IMR-90 (cell line): ENCODE data around the gene FGGY. TPM values are rescaled to one million over a fixed set of nuclear protein-coding genes. Genes with fewer than 3 reads are reported as not detected.
A peak's percentile ranks its signal among the peaks of the same experiment; 100 is the strongest.

Source experiments
- ATAC-seq: fragments of 200-7000 bp; cut with Tn5 transposase; 2 replicates; pipeline ENCODE4 v1.9.1; 2020; ENCODE audit warnings: low read depth, mild to moderate bottlenecking, moderate library complexity
- BruUV-seq: library from RNA; stranded (reverse); fragments of 400-500 nt; replicated peaks from 2 replicates; lab custom pipeline; 2021; lab: Mats Ljungman, UMichigan
- CTCF ChIA-PET: fragments of 300-600 bp; formaldehyde crosslinking; extraction: SDS; loops from one replicate; lab custom pipeline; 2021; ENCODE audit warnings: antibody characterized with exemption; lab: Yijun Ruan, JAX
- POLR2A ChIA-PET: fragments of 300-600 bp; sonication (Branson Sonifier 250); formaldehyde crosslinking; loops from one replicate; lab custom pipeline; 2022; ENCODE audit warnings: antibody characterized with exemption; ENCODE audit not compliant: unreplicated experiment; lab: Charles Lee
- DNase-seq: peaks from one replicate; pipeline ENCODE4 v3.0.0; 2013
- H2AFZ ChIP-seq: replicated peaks from 2 replicates; pipeline ENCODE3; 2013; ENCODE audit warnings: low read length, mild to moderate bottlenecking; ENCODE audit not compliant: poor library complexity
- H2AK5ac ChIP-seq: 2 replicates; pipeline ENCODE4 v1.6.1; 2013; ENCODE audit warnings: low read depth, low read length, inconsistent platforms
- H2AK9ac ChIP-seq: replicated peaks from 2 replicates; pipeline ENCODE3; 2013; ENCODE audit warnings: mild to moderate bottlenecking, low read depth, low read length, moderate library complexity; ENCODE audit not compliant: poor library complexity
- H2BK120ac ChIP-seq: 2 replicates; pipeline ENCODE4 v1.6.1; 2013; ENCODE audit warnings: low read depth, low read length, inconsistent platforms
- H2BK15ac ChIP-seq: 3 replicates; pipeline ENCODE4 v1.6.1; 2013; ENCODE audit warnings: low read depth, low read length, inconsistent platforms
- H2BK20ac ChIP-seq: 2 replicates; pipeline ENCODE4 v1.6.1; 2013; ENCODE audit warnings: low read depth, mild to moderate bottlenecking, inconsistent platforms, low read length, moderate library complexity
- H2BK5ac ChIP-seq: 2 replicates; pipeline ENCODE4 v1.6.1; 2013; ENCODE audit warnings: mild to moderate bottlenecking, low read depth, low read length, inconsistent platforms; ENCODE audit not compliant: poor library complexity, severe bottlenecking
- H3K14ac ChIP-seq: replicated peaks from 2 replicates; pipeline ENCODE4 v1.6.1; 2013; ENCODE audit warnings: low read depth, low read length, inconsistent platforms
- H3K18ac ChIP-seq: 2 replicates; pipeline ENCODE4 v1.6.1; 2013; ENCODE audit warnings: low read depth, low read length, control low read depth
- H3K23ac ChIP-seq: 2 replicates; pipeline ENCODE4 v1.6.1; 2013; ENCODE audit warnings: low read depth, low read length, inconsistent platforms
- H3K27ac ChIP-seq: 2 replicates; pipeline ENCODE4 v1.5.1; 2013; ENCODE audit warnings: mild to moderate bottlenecking, control low read depth, low read length; ENCODE audit not compliant: insufficient read depth
- H3K27me3 ChIP-seq: 2 replicates; pipeline ENCODE4 v1.6.1; 2013; ENCODE audit warnings: low read length; ENCODE audit not compliant: control insufficient read depth, insufficient read depth
- H3K36me3 ChIP-seq: 2 replicates; pipeline ENCODE4 v1.6.1; 2013; ENCODE audit warnings: low read length, mixed read lengths; ENCODE audit not compliant: control insufficient read depth, insufficient read depth
- H3K4ac ChIP-seq: 2 replicates; pipeline ENCODE4 v1.6.1; 2013; ENCODE audit warnings: low read depth, low read length, inconsistent platforms
- H3K4me1 ChIP-seq: 2 replicates; pipeline ENCODE4 v1.6.1; 2013; ENCODE audit warnings: low read length, mixed read lengths; ENCODE audit not compliant: control insufficient read depth, insufficient read depth
- H3K4me2 ChIP-seq: 2 replicates; pipeline ENCODE4 v1.6.1; 2013; ENCODE audit warnings: low read depth, mild to moderate bottlenecking, control low read depth, low read length, moderate library complexity
- H3K4me3 ChIP-seq: 2 replicates; pipeline ENCODE4 v1.5.1; 2013; ENCODE audit warnings: low read depth, mild to moderate bottlenecking, control low read depth, low read length, moderate library complexity; ENCODE audit not compliant: insufficient read depth
- H3K56ac ChIP-seq: 2 replicates; pipeline ENCODE4 v1.6.1; 2013; ENCODE audit warnings: low read length, inconsistent platforms; ENCODE audit not compliant: insufficient read depth; ENCODE audit errors: extremely low read depth
- H3K79me1 ChIP-seq, 2 experiments: 2 replicates each; pipeline ENCODE4 v1.6.1; 2013; ENCODE audit warnings: low read length in 2 of 2, inconsistent platforms in 1 of 2, low read depth in 1 of 2
- H3K9ac ChIP-seq: 2 replicates; pipeline ENCODE4 v1.6.1; 2013; ENCODE audit warnings: low read depth, low read length, control low read depth
- H3K9me1 ChIP-seq: 2 replicates; pipeline ENCODE4 v1.6.1; 2013; ENCODE audit warnings: low read length, inconsistent platforms; ENCODE audit not compliant: insufficient read depth
- H3K9me3 ChIP-seq: 2 replicates; pipeline ENCODE4 v1.6.1; 2013; ENCODE audit warnings: low read length; ENCODE audit not compliant: control insufficient read depth, insufficient read depth
- H4K20me1 ChIP-seq: 2 replicates; pipeline ENCODE4 v1.6.1; 2013; ENCODE audit warnings: low read length, inconsistent platforms; ENCODE audit not compliant: insufficient read depth
- H4K5ac ChIP-seq: 2 replicates; pipeline ENCODE4 v1.6.1; 2013; ENCODE audit warnings: mild to moderate bottlenecking, low read depth, low read length, control low read depth
- H4K8ac ChIP-seq, 2 experiments: 2 replicates each; pipeline ENCODE4 v1.6.1; 2013; ENCODE audit warnings: low read depth in 2 of 2, low read length in 2 of 2, control low read depth in 1 of 2, inconsistent platforms in 1 of 2
- H4K91ac ChIP-seq: 2 replicates; pipeline ENCODE4 v1.6.1; 2013; ENCODE audit warnings: low read depth, low read length, inconsistent platforms; ENCODE audit not compliant: insufficient read depth
- BHLHE40 ChIP-seq: fragments of 150-350 bp; IDR thresholded peaks from 2 replicates; pipeline ENCODE4 v1.6.1; 2016; ENCODE audit warnings: mild to moderate bottlenecking, low read depth, low read length
- CHD1 ChIP-seq: IDR thresholded peaks from 2 replicates; pipeline ENCODE4 v1.6.1; 2012; ENCODE audit warnings: low read depth, low read length, improper control_type of control experiment
- FOS ChIP-seq: fragments of 150-350 bp; IDR thresholded peaks from 2 replicates; pipeline ENCODE4 v1.6.1; 2016; ENCODE audit warnings: low read depth, low read length
- MAFK ChIP-seq: IDR thresholded peaks from 2 replicates; pipeline ENCODE4 v1.6.1; 2012; ENCODE audit warnings: low read depth, low read length, improper control_type of control experiment
- MXI1 ChIP-seq: IDR thresholded peaks from 2 replicates; pipeline ENCODE4 v1.6.1; 2012; ENCODE audit warnings: low read depth, mild to moderate bottlenecking, low read length, moderate library complexity, borderline replicate concordance
- NFE2L2 ChIP-seq: fragments of 150-350 bp; IDR thresholded peaks from 2 replicates; pipeline ENCODE4 v1.6.1; 2016; ENCODE audit warnings: low read depth, mild to moderate bottlenecking, low read length
- POLR2A ChIP-seq: IDR thresholded peaks from 2 replicates; pipeline ENCODE4 v1.6.1; 2012; ENCODE audit warnings: mild to moderate bottlenecking, low read depth, low read length
- RAD21 ChIP-seq: IDR thresholded peaks from 2 replicates; pipeline ENCODE4 v1.6.1; 2012; ENCODE audit warnings: low read length, improper control_type of control experiment
- WGBS, 2 experiments: methylation state at CpG; one replicate each; pipeline versions ENCODE4 v1.1.5 to v1.1.7; 2013; ENCODE audit warnings: missing lambda C conversion rate in 2 of 2; ENCODE audit not compliant: insufficient read length in 1 of 2; ENCODE audit errors: extremely low coverage in 2 of 2; 5-methylcytosine and 5-hydroxymethylcytosine counted together
- dilution Hi-C: fragments of 300-500 bp; cut with HindIII; formaldehyde crosslinking; loops from one replicate; pipeline ENCODE4 v1.14.3; 2018; ENCODE audit warnings: low sequenced_read_pairs; ENCODE audit not compliant: unreplicated experiment
- in situ Hi-C: fragments of 300-500 bp; cut with MboI; formaldehyde crosslinking; loops from 3 replicates; pipeline ENCODE4 v1.14.3; 2019; ENCODE audit warnings: low sequenced_read_pairs, inconsistent platforms, mixed read lengths
- intact Hi-C: fragments of 100-400 bp; cut with micrococcal nuclease; formaldehyde crosslinking; loops from 2 replicates; pipeline ENCODE4 v1.10.0; 2022
- polyA plus RNA-seq, 3 experiments: library from polyadenylated mRNA; depleted of rRNA; stranded (reverse); fragments of >200 nt; gene quantifications; 2 replicates each; pipeline ENCODE4 v1.2.3, GENCODE V29; 2012; ENCODE audit warnings: low replicate concordance in 1 of 3
- total RNA-seq: library from RNA; depleted of rRNA; stranded (reverse); fragments of >200 nt; gene quantifications from 2 replicates; pipeline ENCODE4 v1.2.3, GENCODE V29; 2012
- TF ChIP-seq, protein P1 (sequence below): fragments of 150-350 bp; IDR thresholded peaks from 2 replicates; pipeline ENCODE4 v1.6.1; 2017; ENCODE audit warnings: mild to moderate bottlenecking, antibody characterized with exemption, low read length, low read depth

The FGGY gene
- total and polyA plus RNA-seq, 2 of the 4 experiments (the other 2 are of a cell fraction): 5.6 to 14.0 TPM

- no peak for TF ChIP-seq MXI1
- TF ChIP-seq FOS: peak; percentile 93
- peak; percentile 88 for TF ChIP-seq MAFK
Measured at GRCh38 chr1:59730759-59731478, 434.0 kb downstream of the FGGY start (continued).

DNA sequence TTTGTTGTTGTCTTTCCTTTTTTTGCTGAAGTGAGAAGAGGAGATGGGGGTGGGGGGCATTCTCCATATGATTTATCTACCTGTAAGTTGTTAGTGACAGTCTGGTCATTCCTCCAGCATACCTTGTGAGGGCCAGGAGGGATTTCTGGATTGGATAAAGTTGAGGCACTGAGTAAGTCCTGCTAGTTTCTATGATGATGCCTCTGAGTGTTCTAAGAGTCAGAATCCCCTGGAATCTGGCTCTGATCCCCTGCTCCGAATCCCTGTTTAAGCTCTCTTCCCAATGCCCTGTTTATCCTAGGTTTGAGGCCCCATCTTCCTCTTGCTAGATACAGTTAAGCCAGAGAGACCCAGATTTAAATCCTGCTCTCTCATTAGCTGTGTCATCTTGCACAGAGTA lies 434.7 kb downstream of the FGGY start:
- Histone ChIP-seq H3K79me1 (peaks cover 0 to 5% of the 10 kb centered on the region in 2 experiments; a peak in 1 of 4 replicates), H2BK5ac (peak overlapping the region; percentile 98), H4K5ac (peak overlapping the region; percentile 96), H2AK9ac (peak overlapping the region; percentile 88), H3K4me3 (no peak overlapping the region), H3K23ac (peak overlapping the region; percentile 98), H3K27me3 (no peaks in the 10 kb centered on the region), H2AFZ (peak overlapping the region; percentile 5), H3K9ac (peak overlapping the region; percentile 48), H2BK15ac (peak overlapping the region; percentile 98), H2BK120ac (peak overlapping the region; percentile 96), H3K56ac (peak overlapping the region; percentile 76), H2AK5ac (peak overlapping the region; percentile 94), H4K20me1 (no peaks in the 10 kb centered on the region; the same call in 1 of the 2 replicates), H3K14ac (peak overlapping the region; percentile 96), H4K8ac (peak overlapping the region; percentile 93), H3K4me2 (peak overlapping the region; percentile 13; the same call in 1 of the 2 replicates), H3K9me3 (0 out of 2 replicates have a peak, but pooled peaks cover under 1% of the 10 kb centered on the region), H3K18ac (peak overlapping the region; percentile 99), H2BK20ac (peak overlapping the region; percentile 96), H3K4ac (peak overlapping the region; percentile 94), H4K91ac (peak overlapping the region; percentile 95), H3K27ac (peak overlapping the region; percentile 85), H3K36me3 (no peaks in the 10 kb centered on the region), H3K4me1 (peaks cover 36% of the 10 kb centered on the region), H3K9me1 (peaks cover 19% of the 10 kb centered on the region)
- TF ChIP-seq POLR2A: no peak
- TF ChIP-seq RAD21: no peak
- no peak for TF ChIP-seq CHD1
- no peak for TF ChIP-seq MAFK
- TF ChIP-seq NFE2L2: no peak
- TF ChIP-seq BHLHE40: no peak
- TF ChIP-seq, protein P1, sequence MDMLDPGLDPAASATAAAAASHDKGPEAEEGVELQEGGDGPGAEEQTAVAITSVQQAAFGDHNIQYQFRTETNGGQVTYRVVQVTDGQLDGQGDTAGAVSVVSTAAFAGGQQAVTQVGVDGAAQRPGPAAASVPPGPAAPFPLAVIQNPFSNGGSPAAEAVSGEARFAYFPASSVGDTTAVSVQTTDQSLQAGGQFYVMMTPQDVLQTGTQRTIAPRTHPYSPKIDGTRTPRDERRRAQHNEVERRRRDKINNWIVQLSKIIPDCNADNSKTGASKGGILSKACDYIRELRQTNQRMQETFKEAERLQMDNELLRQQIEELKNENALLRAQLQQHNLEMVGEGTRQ: no peak
- dilution Hi-C loops (no loop called here), intact Hi-C loops (loop anchor here (1.0 to 2.0 kb wide), 2 partner anchors 25 to 947 kb away; partner anchors contain the start of gene JUN), in situ Hi-C loops (no loop called here)
- ATAC-seq (no peak), DNase-seq (peak; percentile 12)
- no TSS peak for BruUV-seq
- ChIA-PET POLR2A (no interaction called here), CTCF (interaction anchor here (1.6 to 1.8 kb wide), 2 partner anchors 28 to 31 kb away, joined by 4 to 6 read pairs; no protein-coding TSS in a partner anchor)
- WGBS, 2 experiments: 50% methylated on average over 1 of the region's 1 CpG; no CpG with 5 or more reads in 1 of the 2 experiments
